SK-N-SH (cell line): Measurements from ENCODE around the gene CLMP.

Experiments used
- CTCF ChIP-seq: fragments of 200-600 bp; sonication (generic); IDR thresholded peaks from 2 replicates; pipeline ENCODE4 v1.6.1; 2017; ENCODE audit warnings: antibody characterized with exemption, mild to moderate bottlenecking, moderate library complexity
- EP300 ChIP-seq, 2 experiments: IDR thresholded peaks; 2 replicates each; pipeline versions ENCODE4 v1.4.0 to v1.6.1; 2012; ENCODE audit warnings: borderline replicate concordance in 1 of 2, low read depth in 1 of 2, low read length in 1 of 2
- EZH2phosphoT487 ChIP-seq: fragments of 200-600 bp; sonication (generic); IDR thresholded peaks from 2 replicates; pipeline ENCODE4 v1.6.1; 2017; ENCODE audit warnings: low read depth, mixed run types, mild to moderate bottlenecking, antibody characterized with exemption, moderate library complexity, borderline replicate concordance
- MXI1 ChIP-seq: IDR thresholded peaks from 2 replicates; pipeline ENCODE4 v1.6.1; 2012; ENCODE audit warnings: mild to moderate bottlenecking, low read depth, low read length, improper control_type of control experiment
- SMC3 ChIP-seq: IDR thresholded peaks from 2 replicates; pipeline ENCODE4 v1.6.1; 2012; ENCODE audit warnings: low read depth, low read length, improper control_type of control experiment
- USF2 ChIP-seq: fragments of 150-350 bp; IDR thresholded peaks from 2 replicates; pipeline ENCODE4 v1.6.1; 2017; ENCODE audit warnings: antibody characterized with exemption, low read length, low read depth, borderline replicate concordance

- TF ChIP-seq CTCF = no peak
- TF ChIP-seq USF2 = no peak
- no peak for TF ChIP-seq EZH2phosphoT487
- no peak for TF ChIP-seq SMC3
- TF ChIP-seq MXI1 = no peak
- TF ChIP-seq EP300 (IDR thresholded peaks at IDR 0.05; ENCODE audit: borderline replicate concordance in 1 of 2, low read depth in 1 of 2, low read length in 1 of 2) = no peak
Observed at GRCh38 chr11:123179586-123179985, 15.5 kb downstream of the CLMP start.
